GM12801 (cell line): ENCODE measurements around the gene DOCK10.

Experiments
- TF ChIP-seq, protein P1 (sequence below): IDR thresholded peaks from one replicate; pipeline ENCODE4 v1.5.1; 2011; ENCODE audit warnings: control low read depth; ENCODE audit not compliant: insufficient read length; ENCODE audit errors: extremely low read depth

The DOCK10 gene

GRCh38 chr2:225065882-225066281, 23.6 kb upstream of the DOCK10 start:
- TF ChIP-seq, protein P1, sequence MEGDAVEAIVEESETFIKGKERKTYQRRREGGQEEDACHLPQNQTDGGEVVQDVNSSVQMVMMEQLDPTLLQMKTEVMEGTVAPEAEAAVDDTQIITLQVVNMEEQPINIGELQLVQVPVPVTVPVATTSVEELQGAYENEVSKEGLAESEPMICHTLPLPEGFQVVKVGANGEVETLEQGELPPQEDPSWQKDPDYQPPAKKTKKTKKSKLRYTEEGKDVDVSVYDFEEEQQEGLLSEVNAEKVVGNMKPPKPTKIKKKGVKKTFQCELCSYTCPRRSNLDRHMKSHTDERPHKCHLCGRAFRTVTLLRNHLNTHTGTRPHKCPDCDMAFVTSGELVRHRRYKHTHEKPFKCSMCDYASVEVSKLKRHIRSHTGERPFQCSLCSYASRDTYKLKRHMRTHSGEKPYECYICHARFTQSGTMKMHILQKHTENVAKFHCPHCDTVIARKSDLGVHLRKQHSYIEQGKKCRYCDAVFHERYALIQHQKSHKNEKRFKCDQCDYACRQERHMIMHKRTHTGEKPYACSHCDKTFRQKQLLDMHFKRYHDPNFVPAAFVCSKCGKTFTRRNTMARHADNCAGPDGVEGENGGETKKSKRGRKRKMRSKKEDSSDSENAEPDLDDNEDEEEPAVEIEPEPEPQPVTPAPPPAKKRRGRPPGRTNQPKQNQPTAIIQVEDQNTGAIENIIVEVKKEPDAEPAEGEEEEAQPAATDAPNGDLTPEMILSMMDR, result no peak

- TF ChIP-seq, protein P1, result no peak
Observed at GRCh38 chr2:225064928-225065327, 22.7 kb upstream of the DOCK10 start.

- TF ChIP-seq, protein P1, result no peak
Observed at GRCh38 chr2:225064362-225064761, 22.1 kb upstream of the DOCK10 start.

DNA sequence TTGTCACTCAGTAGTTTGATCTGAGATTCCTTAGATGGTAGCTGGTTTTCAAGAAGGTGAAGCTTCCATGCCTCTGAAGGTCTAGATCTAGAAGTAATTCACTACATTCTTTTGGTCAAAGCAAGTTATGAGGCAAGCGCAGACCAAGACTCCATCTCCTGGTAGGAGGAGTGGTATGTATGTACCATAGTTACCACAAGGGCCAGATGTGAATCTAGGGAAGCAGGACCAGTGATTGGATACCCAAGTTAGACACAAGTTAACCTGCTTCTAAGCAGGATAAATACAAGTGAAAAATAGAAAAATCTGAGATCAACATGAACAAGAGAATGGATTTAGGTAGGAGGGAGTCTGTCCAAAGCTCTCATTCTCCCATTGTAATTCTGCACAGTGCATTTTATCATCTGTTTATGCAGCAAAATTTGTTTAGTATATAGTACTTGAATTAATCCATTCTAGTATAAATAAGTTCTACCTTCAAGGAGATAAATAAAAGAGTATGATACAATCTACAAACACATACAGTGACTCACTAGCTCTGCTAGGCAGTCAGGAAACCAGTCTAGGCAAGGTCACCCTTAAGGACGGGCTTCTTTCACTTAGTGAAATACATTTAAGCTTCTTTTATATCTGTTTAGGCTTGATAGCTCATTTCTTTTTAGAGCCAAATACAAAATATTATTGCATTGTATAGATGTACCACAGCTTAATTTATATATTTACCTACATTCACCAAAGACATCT, 14.2 kb upstream of the DOCK10 start:
- TF ChIP-seq, protein P1, result no peak

DNA sequence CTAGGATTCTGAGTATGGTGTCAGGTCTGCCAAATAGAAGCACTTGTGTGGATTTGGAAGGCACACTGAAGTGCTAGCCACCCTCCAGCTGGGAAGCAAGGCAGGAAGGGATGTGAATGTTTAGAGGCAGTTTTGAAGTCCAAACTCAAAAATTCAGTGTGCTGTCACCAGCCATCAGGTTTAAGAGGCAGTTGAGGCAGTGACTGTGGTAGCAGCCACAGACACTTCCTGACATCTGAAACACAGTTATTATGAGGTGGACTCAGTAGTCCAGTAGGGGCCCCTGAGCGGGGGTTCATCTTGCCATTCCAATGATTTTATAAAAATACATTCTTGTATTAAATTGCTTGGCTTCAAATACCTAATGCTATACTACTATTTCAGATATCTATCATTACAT, 13.4 kb upstream of the DOCK10 start:
- TF ChIP-seq, protein P1, result no peak

DNA sequence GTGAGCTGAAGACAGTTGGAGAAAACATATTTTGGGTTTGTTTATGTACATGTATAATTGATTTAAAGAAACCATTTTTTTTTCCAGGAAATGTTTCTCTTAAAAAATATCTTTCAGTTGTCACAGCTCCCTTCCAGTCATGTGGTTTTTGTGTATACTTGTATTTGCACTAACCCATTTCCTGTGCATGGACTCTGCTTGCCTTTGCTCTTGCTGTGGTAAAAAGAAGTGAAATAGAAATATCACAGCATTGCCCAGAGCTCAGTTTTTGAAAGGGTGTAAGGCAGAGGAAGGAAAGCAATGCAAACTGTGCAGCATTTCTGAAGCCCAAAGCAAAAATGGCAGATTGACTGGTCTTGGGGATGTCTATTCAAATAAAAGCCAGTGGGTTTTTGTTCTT, 10.4 kb upstream of the DOCK10 start:
- TF ChIP-seq, protein P1, result no peak

DNA sequence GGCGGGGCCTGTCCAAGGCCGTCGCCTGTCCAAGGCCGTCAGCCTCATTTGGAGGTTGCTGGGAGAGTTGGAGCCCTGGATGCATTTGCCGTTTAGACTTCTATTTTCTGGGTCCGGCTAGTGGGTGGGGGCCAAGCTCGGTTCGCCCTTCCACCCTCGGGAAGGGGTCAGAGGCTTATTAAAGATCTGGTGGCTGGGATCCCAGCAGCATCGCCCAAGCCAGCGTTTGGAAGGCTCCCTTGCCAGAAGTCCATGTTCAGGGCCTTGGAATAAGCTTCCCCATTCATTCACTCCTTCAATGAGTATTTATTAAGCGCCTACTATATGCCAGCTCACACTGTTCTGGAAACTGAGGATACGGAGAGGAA, 516 bp upstream of the DOCK10 start:
- TF ChIP-seq, protein P1, result no peak
